Activated T-helper 1 cell treated with Interleukin-2 at 50 U/mL for 16 hours (primary cell): ENCODE results near the gene RUNDC1.
"Not testable (repeated sequence)": the region's sequence is repeated elsewhere in the genome, so short reads cannot be mapped to it uniquely, and the experiment has no call there.

Source experiments
- DNase-seq: peaks from one replicate; pipeline ENCODE4 v3.0.0-alpha.2; 2020; ENCODE audit warnings: low read depth

RUNDC1 gene

GRCh38 chr17:42991471-42991870 lies 11.1 kb downstream of the RUNDC1 start:
- DNase-seq: no peak

GRCh38 chr17:42992872-42993271 lies 12.5 kb downstream of the RUNDC1 start:
- DNase-seq: no peak

- DNase-seq: not testable (repeated sequence)
These were observed 13.5 kb downstream of the RUNDC1 start for GRCh38 chr17:42993913-42994312.

GRCh38 chr17:42997390-42997983 lies 17.1 kb downstream of the RUNDC1 start:
- DNase-seq: no peak

GRCh38 chr17:42997984-42998938 lies 17.9 kb downstream of the RUNDC1 start, which contains the start of gene RPL27:
TSS of gene RPL27 (plus strand) at chr17:42998419. CDS start at chr17:42998751, 332 bp downstream.
- peak; percentile 94 for DNase-seq

- no peak for DNase-seq
These were observed 18.7 kb downstream of the RUNDC1 start for GRCh38 chr17:42999003-42999525.

- DNase-seq: not testable (repeated sequence)
These were observed 20.5 kb downstream of the RUNDC1 start for GRCh38 chr17:43000894-43001293.

- DNase-seq: no peak
These were observed 23.3 kb downstream of the RUNDC1 start for GRCh38 chr17:43003542-43004172.

GRCh38 chr17:43006639-43007551 lies 26.5 kb downstream of the RUNDC1 start, which contains the start of gene IFI35:
TSS of gene IFI35 (plus strand) at chr17:43006784. CDS start at chr17:43006948, 164 bp downstream.
- DNase-seq: peak; percentile 76

GRCh38 chr17:43010667-43011308 lies 30.4 kb downstream of the RUNDC1 start:
- no peak for DNase-seq

GRCh38 chr17:43011728-43012472 lies 31.5 kb downstream of the RUNDC1 start:
- no peak for DNase-seq

- no peak for DNase-seq
These were observed 32.9 kb downstream of the RUNDC1 start for GRCh38 chr17:43013296-43013695.

GRCh38 chr17:43014020-43014648 lies 33.8 kb downstream of the RUNDC1 start:
- no peak for DNase-seq

- DNase-seq: no peak
These were observed 34.5 kb downstream of the RUNDC1 start for GRCh38 chr17:43014649-43015542.

- DNase-seq: no peak
These were observed 35.2 kb downstream of the RUNDC1 start for GRCh38 chr17:43015579-43015978.

GRCh38 chr17:43016216-43016615 lies 35.9 kb downstream of the RUNDC1 start:
- no peak for DNase-seq

- DNase-seq: no peak
These were observed 37.9 kb downstream of the RUNDC1 start for GRCh38 chr17:43018008-43018853.

- DNase-seq: no peak
These were observed 38.6 kb downstream of the RUNDC1 start for GRCh38 chr17:43018932-43019331.
